Fibroblast of peridontal ligament (primary cell): ENCODE measurements around the gene TIMP3.
A peak's percentile ranks its signal among the peaks of the same experiment; 100 is the strongest.
"Not testable (repeated sequence)": the region's sequence is repeated elsewhere in the genome, so short reads cannot be mapped to it uniquely, and the experiment has no call there.

Experiments
- DNase-seq: peaks from one replicate; pipeline ENCODE4 v3.0.0-alpha.2; 2010; ENCODE audit errors: extremely low read depth

Gene TIMP3

GRCh38 chr22:32852395-32853251 is 51.1 kb downstream of the TIMP3 start:
- DNase-seq = peak; percentile 39

- DNase-seq = no peak
These were observed 52.2 kb downstream of the TIMP3 start for GRCh38 chr22:32853662-32854061.

DNA sequence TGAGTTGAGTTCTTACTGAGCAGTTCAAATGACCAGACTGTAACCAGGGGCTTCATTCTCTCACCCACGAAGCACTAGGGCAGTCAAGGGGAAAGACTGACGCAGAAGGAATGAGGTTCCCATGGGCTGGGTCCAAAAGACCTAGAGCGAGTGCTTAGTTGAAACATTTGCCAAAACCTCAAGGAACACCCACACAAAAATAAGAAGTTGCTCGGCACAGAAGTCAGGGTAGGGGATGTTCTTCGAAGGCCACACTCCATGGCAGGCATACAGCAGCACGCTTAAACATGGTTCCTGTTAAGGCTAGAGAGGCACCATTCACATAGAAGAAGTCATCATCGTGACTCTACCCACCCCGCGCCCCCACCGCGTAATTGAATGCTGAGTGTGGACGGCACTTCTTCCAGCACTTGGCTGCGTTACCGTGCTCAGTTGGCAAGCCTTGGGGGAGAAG is 52.9 kb downstream of the TIMP3 start:
- peak; percentile 21 for DNase-seq

- no peak for DNase-seq
These were observed 53.7 kb downstream of the TIMP3 start for GRCh38 chr22:32855045-32855756.

- no peak for DNase-seq
These were observed 56.7 kb downstream of the TIMP3 start for GRCh38 chr22:32858121-32858703.

DNA sequence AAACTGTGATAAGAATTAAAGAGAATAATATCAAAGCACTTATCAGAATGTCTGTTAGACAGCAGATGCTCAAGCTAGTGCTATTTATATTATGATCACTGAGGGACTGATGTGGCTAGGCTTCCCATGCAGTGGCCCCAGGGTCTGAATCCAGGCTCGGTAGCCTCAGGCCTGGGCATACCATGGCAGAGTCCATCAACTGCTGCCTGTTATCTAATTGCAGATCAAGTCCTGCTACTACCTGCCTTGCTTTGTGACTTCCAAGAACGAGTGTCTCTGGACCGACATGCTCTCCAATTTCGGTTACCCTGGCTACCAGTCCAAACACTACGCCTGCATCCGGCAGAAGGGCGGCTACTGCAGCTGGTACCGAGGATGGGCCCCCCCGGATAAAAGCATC is 57.5 kb downstream of the TIMP3 start:
- DNase-seq = no peak

DNA sequence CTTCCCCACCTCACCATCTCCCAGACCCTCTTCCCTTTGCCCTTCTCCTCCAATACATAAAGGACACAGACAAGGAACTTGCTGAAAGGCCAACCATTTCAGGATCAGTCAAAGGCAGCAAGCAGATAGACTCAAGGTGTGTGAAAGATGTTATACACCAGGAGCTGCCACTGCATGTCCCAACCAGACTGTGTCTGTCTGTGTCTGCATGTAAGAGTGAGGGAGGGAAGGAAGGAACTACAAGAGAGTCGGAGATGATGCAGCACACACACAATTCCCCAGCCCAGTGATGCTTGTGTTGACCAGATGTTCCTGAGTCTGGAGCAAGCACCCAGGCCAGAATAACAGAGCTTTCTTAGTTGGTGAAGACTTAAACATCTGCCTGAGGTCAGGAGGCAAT is 58.2 kb downstream of the TIMP3 start:
- no peak for DNase-seq

- no peak for DNase-seq
These were observed 59.8 kb downstream of the TIMP3 start for GRCh38 chr22:32861330-32861729.

DNA sequence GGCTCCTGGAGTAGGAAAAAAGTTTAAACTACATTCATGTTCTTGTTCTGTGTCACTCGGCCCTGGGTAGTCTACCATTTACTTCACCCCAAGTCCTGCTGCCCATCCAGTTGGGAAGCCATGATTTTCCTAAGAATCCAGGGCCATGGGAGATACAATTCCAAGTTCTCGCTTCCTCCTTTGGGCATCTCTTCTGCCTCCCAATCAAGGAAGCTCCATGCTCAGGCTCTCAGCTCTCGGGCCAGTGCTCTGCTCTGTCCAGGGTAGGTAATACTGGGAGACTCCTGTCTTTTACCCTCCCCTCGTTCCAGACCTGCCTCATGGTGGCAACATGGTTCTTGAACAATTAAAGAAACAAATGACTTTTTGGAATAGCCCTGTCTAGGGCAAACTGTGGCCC is 60.6 kb downstream of the TIMP3 start:
- no peak for DNase-seq

GRCh38 chr22:32862936-32863661 is 61.6 kb downstream of the TIMP3 start:
- DNase-seq = no peak

- DNase-seq = no peak
These were observed 62.5 kb downstream of the TIMP3 start for GRCh38 chr22:32864041-32864440.

DNA sequence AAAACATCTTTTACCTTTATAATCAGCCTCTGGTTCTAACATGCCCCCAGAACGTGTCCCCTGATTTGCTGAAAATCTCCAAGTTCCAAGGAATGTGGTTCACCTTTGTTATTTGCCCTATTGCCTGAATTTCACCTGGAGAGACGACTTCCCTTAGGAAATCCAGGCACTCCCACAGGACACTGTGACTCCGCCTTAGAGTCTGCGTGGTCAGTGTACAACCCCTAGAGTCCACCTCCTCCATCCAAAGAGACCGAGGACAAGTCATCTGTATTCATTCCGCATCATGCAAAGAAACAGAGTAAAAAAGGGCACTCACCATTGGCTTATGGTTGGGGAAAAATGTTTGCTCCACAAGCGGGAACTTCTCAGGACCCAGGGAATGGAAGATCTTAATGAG is 63.1 kb downstream of the TIMP3 start:
- no peak for DNase-seq

- DNase-seq = no peak
These were observed 65.4 kb downstream of the TIMP3 start for GRCh38 chr22:32866953-32867352.

DNA sequence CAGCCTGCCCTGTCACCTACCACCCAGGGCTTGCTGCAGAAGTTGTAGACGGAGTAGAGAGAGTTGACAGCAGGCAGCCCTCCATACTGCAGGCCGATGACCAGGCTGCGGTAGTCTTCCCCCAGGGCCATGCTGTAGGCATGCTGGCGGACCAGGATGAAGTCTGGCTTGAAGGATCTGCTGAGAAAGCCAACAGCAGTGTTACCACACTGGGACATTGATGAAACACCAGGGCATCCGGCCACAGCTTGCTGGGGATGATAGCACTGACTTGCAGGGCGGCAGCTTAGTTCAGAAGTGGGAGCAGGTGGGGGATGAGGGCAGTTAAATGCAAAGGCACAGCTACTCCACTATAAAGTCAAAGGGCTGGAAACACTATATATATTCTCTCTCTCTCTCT is 67.4 kb downstream of the TIMP3 start:
- no peak for DNase-seq

DNA sequence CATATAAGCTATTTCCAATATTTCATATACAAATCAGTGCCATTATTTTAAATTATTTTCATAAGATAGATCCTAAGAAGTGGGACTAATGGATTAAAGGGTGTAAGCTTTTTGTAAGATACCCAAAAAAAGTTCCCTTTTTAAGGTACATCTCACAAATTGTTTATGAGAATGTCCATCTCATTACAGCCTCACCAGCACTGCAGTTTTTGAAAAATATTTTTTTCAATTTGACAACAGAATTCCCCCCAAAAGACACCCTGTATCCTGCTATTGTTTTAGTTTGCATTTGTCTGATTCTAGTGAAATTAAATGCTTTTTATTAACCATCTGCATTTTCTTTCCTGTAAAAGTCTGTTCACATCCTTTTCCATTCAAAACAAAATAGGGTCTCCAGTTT is 69.0 kb downstream of the TIMP3 start:
- DNase-seq = no peak

DNA sequence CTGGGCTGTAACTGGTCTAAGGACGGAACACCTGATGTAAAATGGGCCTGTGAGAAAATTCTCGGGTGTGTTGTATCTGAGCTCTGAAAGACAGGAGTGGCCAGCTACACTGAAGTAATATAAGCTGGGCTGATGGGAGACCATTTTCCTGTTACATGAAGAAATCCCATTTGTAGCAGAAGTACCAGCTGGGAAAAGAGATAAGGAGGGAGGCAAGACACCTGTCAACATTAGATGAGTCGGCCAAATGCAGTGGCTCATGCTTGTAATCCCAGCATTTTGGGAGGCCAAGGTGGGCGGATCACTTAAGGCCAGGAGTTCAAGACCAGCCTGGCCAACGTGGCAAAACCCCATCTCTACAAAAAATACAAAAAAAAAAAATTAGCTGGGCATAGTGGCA is 72.1 kb downstream of the TIMP3 start:
- DNase-seq = not testable (repeated sequence)

DNA sequence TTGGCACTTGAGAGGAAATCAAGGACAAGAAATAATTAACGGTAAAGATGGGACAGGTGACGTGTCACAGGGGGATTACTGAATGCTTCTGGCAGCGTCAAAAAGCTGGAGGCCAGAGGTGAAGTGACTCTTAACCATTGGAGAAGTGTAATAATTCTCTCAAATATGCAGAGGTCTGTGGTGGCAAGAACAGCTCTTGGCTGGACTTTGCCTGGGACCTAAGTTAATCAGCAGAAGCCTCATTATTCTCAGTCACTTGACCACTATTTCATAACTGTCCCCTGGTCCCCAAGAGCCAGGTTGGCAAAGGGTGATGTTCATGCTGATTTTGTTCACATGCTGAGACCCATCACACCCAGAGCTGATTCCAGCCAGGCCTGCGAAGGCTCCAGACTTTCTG is 72.9 kb downstream of the TIMP3 start:
- no peak for DNase-seq

- DNase-seq = no peak
These were observed 73.5 kb downstream of the TIMP3 start for GRCh38 chr22:32874976-32875375.

- no peak for DNase-seq
These were observed 75.0 kb downstream of the TIMP3 start for GRCh38 chr22:32876516-32876915.

DNA sequence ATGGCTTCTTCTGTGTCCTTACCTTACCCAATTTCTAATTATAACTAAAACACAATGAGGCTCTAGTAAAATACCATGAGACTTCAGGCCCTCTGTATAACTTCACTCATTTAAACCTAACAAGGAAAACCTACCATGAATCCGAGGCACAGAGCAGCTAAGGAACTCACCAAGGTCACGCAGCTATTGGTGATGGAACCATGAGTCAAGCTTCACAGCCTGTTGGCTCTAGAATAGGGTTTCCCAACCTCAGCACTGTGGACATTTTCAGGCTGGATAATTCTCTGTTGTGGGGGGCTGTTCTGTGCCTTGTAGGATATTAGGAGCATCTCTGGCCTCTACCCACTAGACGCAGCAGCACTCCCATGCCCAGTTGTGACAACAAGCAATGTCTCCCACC is 75.7 kb downstream of the TIMP3 start:
- DNase-seq = no peak

GRCh38 chr22:32879550-32879949 is 78.0 kb downstream of the TIMP3 start:
- DNase-seq = no peak

GRCh38 chr22:32880061-32880460 is 78.6 kb downstream of the TIMP3 start:
- DNase-seq = no peak
